GM19240 (cell line): ENCODE results near the gene CUL2.
"Not testable (repeated sequence)": the region's sequence is repeated elsewhere in the genome, so short reads cannot be mapped to it uniquely, and the experiment has no call there.

Source experiments
- DNase-seq: peaks from one replicate; pipeline ENCODE4 v3.0.0; 2011; ENCODE audit warnings: low spot score; ENCODE audit not compliant: insufficient read length

The CUL2 gene

DNA sequence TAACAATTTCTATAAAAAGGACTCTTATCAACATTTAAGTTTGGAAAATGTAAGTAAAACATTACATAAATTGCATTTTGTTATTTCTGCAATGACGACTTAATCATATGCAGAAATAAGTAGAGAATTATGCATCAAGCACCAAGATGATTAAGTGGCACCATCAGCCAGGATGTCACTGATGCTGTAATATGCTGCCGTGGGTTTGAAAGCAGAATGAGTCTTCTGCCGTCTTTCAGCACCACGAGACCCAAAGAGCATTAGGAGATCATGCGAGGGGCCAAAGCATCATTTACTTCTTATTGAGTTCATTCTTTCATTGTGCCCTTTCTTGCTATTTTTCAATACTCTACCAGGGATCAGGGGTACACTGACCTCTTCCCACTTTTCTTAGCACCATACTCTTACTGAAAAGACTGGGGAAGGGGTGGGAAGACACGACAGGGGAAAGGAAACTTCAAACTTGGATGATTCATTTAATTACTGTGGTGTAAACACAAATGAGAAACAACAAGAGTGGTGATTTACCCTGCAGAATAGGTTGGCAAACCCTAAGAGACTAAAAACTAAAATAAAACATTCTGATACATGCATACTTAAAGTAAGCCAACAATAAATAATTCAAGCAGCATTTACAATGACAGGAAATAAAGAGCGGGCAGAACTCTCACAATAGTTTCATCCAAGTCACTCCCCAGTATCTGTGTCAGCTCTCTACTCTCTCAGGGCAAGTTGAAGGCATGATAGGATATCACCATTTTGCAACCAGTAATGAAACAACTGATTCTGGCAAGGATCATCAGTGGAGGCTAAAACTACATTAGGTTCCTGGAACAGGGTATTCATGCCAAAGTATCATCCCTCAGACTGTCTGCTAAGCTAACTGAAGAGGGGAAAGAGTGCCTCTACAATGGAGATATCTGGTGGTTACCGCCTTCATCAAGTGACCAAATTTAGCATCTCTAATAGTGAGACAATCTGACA is 70.8 kb downstream of the CUL2 start:
- no peak for DNase-seq

DNA sequence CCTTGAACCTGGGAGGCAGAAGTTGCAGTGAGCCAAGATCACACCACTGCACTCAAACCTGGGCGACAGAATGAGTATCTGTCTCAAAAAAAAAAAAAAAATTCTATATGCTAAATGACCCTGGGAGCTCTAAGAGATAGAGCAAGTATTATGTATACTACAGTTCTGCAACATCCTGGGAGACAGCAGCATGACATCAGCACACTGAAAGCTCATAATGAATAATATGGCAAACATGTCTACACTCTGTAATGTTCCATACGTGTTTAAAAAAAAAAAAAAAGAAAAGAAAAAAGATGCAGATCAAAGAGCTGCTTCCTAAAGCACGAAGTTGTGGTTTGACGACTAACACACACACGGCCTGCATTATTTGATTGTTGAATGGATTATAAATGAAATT is 72.5 kb downstream of the CUL2 start:
- no peak for DNase-seq

DNA sequence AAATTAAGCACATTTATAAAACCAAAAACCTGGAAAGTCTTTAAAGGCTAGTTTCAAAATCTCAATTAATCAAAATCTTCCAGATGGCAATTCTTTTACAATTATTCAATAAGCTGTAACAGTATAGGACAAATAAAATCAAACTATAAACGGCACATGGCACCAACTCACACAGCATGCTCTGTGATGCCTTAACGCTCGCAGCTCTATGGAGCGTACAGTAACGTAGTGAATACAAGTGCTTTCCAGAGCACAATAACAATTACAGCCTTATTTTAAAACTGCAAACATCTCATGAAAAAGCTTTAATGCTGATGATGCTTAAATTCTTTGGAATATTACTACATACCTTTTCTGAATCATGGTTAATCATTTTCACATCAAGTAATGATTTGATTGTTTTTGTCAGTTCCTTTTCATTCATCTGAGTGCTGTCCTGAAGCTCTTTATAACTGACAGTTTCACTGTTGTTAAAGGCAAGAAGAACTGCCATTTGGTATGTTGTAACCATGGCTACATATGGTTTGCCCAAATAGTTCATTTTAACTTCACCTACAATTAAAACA is 74.2 kb downstream of the CUL2 start:
- no peak for DNase-seq

DNA sequence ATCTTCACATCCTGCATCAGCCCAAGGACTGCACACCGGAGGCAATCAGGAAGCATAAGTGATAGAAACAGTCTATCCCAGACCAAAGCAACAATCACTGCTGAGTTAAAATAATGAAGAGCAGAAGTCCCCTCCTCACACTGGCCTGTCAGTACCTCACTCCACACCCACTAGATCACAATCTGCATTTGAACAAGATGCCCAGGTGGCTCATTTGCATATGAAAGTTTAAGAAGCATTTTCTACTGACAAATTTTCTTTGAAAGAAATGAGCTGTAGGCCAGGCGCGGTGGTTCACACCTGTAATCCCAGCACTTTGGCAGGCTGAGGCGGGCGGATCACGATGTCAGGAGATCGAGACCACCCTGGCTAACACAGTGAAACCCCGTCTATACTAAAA is 77.4 kb downstream of the CUL2 start:
- DNase-seq, result no peak

DNA sequence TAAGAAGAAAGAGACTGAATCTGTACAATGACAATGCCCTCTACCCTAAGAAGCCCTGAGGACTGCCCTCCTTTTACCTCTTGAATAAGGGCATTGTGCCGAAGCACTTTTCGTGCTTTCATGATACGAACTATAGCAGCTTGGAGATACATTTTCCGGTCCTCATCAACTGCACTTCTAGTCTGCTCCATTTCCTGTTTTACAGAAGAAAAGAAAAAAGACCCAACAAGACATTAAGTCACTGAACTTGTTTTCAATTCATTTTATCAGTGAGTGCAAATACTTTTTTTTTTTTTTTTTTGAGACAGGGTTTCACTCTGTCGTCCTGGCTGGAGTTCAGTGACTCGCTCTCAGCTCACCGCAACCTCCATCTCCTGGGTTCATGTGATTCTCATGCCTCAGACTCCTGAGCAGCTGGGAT is 78.4 kb downstream of the CUL2 start:
- no peak for DNase-seq

DNA sequence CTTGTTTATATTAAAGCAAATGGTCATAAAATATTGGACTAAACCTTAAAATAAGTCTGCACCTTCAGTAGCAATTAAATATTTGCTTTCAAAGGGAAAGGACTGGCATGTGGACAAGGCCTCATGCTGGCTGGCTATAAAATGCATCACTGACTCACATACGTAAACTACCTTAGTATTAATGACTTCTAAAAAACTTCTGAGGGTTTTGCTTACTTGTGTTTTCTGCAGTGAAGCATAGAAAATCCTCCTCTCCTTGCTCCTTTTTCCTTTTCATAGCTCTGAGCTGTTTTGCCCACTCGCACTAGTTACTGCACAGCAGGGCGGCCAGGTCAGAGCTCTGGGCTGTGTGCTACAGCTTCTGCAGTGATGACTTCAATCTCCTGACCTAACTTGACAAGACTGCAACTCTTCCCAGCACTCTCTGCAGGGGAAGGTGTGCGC is 82.3 kb downstream of the CUL2 start:
- no peak for DNase-seq

DNA sequence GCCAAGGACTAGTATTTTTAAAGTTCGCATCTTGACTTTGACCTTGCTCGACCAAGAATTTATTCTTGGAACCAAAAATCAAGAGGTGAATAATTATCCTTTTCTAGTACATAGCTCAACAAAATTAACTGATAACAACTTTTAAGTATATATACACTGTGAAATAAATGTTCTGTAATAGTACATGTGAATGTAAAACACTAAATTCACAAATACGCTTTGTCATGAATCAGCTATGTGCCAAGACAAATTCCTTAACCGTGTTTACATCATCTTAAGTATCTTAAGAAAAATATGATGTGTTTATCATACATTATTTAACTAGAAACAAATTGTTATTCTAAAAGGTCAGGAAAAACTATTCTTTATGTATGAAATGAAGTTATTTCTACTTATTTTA is 83.3 kb downstream of the CUL2 start:
- DNase-seq, result no peak

DNA sequence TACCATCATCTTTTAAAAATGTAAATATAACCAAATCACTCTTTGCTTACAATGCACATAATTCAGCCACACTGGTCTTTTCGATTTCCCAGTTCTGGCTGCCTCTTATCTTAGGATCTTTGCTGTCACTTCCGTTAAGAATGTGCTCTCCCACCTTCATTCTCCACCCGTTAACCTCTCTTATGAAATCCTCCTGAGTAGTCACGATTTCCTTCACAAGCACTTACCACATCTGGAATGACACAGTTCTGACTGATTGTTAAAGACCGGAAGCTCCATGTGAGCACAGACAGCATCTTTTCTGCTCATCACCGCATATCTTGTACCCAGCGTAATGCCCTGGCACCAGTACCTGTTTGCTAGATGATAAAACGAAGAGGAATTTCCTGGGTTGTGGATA is 84.3 kb downstream of the CUL2 start:
- no peak for DNase-seq

DNA sequence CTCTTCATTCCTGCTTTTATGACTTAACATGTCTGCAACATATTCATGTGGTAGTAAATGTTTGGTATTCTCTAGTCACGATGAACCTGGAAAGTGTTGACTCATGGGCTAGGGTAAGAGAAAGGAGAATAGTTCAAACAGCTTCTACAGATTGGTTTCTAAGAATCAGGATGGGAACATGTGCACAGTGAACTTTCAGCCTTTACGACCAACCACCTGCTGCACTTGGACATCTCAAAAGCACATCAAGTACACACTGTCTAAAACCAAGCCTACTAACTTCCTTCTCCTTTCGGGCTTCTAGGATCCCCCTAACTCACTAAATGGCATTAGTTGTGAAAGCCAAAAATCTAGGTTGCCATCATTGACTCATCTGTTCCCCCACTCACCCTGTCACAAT is 85.5 kb downstream of the CUL2 start:
- DNase-seq, result no peak

DNA sequence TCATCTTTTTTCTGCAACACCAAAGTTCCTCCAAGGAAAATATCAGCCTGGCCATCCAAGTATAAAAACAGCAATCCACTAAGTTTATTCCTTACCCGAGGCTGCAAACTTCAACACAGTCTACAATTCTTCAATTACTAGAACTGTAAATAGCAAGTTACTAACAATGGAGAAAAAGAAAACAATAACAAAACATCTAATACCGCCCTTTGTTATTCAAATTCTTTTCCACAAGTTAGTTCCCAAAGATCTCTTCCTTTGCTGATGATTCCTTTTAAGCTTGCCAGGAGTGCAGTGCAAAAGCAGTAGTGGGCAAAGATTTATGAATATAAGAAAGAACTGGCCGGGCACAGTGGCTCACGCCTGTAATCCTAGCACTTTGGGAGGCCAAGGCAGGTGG is 86.2 kb downstream of the CUL2 start:
- no peak for DNase-seq

DNA sequence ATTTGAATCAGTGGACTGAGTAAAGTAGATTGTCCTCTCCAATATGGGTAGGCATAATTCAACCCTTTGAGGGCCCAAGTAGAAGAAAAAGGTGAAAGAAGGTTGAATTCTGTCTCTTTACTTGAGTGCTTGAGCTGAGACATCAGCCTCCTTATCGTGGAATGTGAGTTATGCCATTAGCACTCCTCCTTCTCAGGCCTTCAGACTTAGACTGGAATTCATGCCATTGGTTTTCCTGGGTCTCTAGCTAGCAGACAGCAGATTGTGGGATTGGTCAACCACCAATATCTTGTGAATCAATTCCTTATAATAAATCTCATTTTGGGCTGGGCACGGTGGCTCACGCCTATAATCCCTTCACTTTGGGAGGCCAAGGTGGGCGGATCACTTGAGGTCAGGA is 89.2 kb downstream of the CUL2 start:
- no peak for DNase-seq

DNA sequence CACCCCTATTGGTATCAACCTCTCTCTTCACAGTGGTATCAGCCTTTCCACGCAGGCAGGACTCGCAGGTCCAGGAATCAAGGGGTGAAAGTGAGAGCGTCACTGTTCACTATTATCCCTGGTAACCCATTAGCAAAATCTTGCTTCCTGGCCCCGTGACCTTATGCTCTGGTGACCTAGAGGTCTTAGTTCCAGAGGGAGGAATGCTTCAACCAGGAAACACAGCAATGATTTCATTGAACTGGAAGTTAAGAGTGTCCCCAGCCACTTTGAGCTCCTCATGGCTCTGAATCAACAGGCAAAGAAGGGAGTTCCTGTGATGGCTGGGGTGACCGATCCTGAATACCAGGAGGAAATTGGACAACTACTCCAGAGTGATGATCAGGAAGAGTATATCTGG is 90.6 kb downstream of the CUL2 start:
- no peak for DNase-seq

DNA sequence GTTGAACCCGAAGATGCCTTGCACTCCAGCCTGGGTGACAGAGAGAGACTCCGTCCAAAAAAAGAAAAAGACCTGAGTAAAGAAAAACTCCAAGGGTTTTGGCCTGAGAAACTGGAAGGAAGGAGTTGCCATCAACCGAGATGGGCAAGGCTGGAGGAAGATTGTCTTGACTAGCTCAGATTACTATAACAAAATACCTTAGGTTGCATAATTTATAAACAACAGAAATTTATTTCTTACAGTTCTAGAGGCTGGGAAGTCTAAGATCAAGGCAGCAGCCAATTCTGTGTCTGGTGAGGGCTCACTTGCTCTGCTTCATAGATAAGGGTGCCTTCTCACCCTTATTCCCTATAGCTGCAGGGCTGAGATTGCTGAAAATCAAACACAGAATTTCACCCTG is 91.2 kb downstream of the CUL2 start:
- no peak for DNase-seq

DNA sequence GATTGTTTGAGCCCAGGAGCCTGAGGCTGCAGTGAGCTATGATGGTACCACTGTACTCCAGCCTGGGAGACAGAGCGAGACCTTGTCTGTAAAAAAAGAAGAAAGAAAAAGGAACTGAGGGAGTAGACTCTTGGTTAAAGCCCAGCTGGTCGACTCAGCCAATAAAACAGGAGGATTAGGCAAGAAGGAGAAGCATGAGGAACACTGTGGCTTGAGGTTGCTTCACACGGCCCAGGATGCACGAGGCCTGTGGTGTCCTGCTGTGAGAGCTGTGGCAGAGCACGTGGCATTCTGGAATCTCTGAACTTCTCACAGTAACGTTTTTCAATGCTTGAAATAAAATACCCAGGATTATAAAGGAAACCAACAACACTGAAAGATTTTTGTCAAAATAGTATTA is 93.3 kb downstream of the CUL2 start:
- no peak for DNase-seq

DNA sequence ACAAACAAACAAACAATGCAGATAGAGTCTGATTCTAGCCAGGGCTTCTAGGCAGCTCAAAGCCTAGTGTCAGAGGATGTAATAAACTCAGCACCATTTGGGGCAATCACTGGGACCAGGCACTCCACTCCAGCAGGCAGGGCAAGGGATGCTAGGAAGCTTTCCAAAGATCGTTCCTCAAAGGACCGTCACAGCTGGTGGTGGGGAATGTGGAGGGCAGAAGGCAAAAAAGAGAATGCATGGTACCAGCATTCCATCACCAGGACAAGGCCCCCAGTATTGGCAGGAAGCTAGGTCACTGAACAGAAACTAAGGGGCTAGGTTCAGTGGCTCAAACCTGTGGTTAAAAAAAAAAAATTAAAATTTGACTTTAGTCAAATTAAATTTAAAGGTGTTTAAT is 94.2 kb downstream of the CUL2 start:
- DNase-seq, result no peak

DNA sequence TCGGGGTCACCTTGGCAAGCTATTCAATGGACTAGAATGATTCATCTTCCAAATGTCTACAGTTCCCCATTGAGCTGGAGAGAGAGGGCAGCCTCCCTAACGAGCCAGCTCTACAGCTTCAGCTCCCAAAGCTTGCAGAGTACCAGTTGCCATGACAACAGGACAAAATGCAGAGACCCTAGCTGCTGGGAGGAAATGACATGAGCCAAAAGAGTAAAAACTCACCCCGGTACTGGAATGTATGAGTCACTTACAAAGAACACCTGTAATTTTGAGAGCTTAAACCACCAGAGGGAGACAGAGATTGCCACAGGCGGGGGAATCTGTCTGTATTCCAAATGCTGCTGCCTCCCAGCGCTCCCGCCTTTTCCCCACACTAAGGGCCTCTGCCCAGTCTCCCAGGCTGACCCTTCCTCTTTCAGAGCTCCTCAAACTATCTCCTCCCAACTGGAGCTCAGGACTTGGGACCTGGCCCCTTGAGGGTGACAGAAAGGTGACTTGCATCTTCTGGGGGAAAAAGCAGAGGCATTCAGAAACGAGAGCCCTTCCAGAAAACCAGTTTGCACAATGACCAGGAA is 95.5 kb downstream of the CUL2 start:
- DNase-seq, result peak; percentile 49

DNA sequence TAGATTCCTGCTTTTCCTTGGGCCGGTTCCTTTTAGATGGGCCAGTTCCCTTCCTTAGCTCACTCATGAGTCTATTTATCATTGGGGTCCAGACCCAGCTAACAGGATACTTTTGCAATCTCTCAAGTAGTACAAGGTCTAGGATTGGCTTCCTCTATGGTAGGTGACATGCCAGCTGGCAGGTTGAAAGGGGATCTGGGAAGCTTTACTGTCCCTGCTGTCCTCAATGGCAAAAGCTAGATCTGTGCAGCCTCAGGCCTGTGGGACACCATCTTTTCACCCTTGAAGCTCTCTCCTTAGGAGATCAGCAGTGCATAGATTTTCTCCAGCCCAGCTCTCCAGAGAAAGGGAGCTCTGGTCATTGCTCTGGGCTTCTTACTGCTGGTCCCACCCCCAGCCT is 96.4 kb downstream of the CUL2 start:
- no peak for DNase-seq

DNA sequence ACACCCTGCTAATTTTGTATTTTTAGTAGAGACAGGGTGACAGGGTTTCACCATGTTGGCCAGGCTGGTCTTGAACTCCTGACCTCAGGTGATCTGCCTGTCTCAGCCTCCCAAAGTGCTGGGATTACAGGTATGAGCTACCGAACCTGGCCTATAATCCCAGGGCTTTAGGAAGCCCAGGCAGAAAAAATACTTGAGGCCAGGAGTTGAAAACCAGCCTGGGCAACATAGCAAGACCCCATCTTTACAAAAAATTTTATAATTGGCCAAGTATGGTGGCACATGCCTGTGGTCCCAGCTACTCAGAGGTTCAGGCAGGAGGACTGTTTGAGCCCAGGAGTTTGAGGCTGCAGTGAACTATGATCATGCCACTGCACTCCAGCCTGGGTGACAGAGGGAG is 99.0 kb downstream of the CUL2 start:
- not testable (repeated sequence) for DNase-seq

DNA sequence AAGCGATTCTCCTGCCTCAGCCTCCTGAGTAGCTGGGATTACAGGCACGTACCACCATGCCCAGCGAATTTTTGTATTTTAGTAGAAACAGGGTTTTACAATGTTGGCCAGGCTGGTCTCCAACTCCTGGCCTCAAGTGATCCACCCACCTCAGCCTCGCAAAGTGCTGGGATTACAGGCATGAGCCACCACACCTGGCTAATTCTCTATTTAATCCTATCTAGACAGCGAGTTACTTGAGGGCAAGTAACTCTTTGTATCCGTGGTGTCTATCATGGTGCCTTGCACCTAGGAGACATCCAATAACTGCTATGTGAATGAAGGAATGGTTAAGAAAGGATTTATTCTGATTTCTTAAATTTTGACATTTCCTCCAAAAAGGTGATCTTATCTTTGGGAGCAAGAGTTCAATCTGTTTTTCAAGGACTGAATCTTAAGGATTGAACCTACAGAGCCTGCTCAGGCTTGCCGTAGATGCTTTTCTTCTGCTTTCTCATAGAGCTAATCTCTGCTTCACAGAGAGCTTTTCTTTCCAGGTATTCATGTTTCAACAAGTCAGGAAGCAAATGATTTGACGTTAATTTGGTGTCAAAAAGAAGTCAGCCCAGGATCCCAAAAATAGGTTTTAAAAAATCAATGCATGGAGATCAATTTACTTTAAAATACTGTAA is 101.6 kb downstream of the CUL2 start:
- no peak for DNase-seq

DNA sequence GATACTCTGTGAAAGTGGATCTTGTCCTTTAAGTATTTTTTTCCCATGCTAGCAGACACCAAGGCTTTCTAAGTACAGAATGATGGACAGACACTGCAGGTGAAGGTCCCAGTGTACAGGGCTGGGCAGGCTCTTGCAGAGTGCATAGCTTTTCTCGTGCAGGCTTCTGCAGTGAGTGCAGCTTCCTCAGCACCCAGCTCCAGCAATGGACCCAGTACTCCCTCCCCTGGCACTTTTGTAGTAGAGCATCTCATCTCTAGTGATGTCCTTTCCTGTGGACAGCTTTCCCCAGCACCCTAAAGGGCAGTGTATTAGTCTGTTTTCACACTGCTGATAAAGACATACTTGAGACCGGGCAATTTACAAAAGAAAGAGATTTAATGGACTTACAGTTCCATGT is 104.3 kb downstream of the CUL2 start:
- DNase-seq, result no peak

DNA sequence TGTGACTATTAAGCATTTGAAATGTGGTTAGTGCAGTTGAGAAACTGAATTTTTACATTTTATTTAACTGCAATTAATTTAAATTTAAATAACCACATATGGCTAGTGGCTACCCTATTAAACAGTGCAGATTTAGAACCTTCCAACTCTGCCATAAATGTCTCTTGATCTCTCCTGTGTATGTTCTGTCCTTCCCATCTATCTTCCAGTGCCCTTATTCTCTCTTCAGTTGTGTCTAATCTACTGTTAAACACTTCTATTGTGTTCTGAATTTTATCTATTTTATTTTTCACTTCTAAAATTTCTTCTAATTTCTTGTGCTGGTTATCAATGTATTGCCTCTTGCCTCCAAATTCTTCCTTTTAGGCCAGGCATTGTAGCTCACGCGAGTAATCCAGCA is 105.0 kb downstream of the CUL2 start:
- no peak for DNase-seq

DNA sequence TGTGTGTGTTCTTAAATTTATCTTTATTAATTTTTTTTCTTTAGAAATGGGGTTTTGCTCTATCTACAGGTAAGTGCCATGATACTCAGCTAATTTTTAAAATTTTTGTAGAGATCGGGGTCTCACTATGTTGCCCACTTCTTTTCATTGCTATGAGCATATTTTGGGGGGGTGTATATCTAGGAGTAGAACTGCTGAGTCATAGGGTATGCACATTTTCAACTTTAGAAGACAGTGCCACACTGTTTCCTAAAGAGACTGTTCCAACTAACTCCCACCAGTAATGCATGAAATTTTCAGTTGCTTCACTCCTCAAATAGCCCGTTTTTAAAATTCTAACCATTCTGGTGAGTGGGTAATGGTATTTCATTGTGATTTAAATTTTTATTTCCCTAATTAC is 108.3 kb downstream of the CUL2 start:
- no peak for DNase-seq
